HG03135 (cell line): Measurements from ENCODE around the gene CDH4.

ENCODE experiments used
- ATAC-seq: cut with Tn5 transposase; IDR thresholded peaks from one replicate; pipeline ENCODE4 v1.9.1; 2021; ENCODE audit warnings: mild to moderate bottlenecking, moderate library complexity; ENCODE audit not compliant: unreplicated experiment

CDH4 gene

GRCh38 chr20:61636531-61637116 is 384.6 kb downstream of the CDH4 start:
- no peak for ATAC-seq

- no peak for ATAC-seq
Observed at GRCh38 chr20:61638802-61639585, 386.9 kb downstream of the CDH4 start.

GRCh38 chr20:61640131-61640870 is 388.2 kb downstream of the CDH4 start:
- no peak for ATAC-seq

DNA sequence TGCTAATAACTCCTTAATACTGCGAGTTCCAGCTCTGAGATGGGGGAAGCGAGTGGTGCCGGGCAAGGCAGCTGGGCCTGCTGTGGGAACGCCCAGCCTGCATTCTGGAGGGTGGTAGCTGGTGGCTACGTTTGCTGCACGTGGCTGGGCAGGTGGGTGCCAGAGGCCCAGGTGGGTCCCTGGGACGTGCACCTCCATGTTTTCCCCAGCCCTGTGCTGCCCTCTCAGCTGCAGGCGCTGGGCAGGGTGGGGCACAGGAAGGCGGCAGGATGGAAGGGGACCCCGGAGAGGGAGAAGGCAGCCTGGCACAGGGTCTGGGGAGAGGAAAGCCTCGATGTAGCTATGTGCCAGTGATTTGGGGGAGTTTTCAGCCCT is 388.8 kb downstream of the CDH4 start:
- ATAC-seq = no peak

DNA sequence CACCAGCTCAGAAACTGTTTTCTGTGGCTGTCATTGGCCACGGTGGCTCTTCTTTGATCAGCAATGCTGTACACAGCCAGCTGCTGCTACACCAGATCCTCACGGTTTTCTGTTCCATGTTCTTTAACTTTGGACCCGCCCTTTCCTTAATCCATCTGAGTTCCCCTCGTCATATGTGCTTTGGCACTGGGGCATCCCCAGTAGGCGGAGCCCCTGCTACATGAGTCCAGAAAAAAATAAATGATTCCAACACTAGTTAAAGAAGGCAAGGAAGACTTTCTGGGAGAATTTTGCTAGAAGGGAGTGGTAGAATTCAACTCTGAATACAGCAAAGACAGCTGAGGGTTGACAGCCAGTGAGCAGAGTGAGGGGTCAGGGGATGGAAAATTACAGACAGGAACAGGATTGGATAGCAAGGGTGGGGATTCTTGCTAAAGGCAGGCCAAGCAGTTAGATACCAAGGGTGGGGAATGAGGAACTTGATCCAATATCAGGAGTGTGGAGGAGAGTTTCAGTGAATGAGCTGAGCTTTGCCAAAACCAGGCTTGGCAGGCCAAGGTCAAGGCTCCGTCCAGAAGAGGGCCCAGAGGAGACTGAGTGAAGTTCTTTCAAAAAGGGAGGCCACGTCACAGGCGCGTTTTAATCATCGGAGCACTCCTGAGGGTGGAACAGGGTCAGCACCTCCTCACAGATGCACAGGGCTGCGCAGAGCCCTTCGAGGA is 391.8 kb downstream of the CDH4 start:
- no peak for ATAC-seq

DNA sequence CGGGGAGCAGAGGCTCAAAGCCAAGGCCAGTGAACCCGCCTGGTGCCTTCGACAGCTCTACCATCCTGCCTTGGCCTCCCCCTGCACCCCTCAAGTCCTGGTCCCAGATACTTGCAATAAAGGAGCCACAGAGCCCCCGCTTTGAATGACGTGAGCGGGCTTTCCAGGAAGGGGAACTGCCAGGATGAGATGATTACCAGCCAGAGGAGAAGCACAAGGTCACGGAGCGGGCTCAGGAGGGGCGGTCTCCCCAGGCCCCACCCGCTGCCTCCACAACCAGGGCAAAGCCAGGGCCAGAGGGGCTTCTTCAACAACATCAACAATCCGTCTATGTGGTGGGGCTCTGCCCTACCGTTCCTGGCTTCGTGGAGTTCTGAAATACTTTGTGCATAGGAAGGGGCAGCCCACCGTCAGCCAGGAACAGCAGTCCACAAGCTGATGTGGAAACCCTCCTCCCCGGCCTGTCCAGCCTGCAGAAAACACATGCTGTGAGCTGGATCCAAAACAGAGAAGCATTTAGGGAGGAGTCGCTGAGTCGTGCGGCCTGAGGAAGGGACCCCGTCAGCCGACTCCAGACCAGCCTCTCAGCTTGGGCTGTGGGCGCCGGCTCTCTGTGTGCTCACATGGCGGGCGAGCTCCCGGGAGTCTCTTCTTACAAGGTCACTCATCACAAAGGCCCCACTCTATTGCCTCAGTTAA is 392.5 kb downstream of the CDH4 start:
- ATAC-seq = no peak

GRCh38 chr20:61645732-61646131 is 393.7 kb downstream of the CDH4 start:
- ATAC-seq = no peak

DNA sequence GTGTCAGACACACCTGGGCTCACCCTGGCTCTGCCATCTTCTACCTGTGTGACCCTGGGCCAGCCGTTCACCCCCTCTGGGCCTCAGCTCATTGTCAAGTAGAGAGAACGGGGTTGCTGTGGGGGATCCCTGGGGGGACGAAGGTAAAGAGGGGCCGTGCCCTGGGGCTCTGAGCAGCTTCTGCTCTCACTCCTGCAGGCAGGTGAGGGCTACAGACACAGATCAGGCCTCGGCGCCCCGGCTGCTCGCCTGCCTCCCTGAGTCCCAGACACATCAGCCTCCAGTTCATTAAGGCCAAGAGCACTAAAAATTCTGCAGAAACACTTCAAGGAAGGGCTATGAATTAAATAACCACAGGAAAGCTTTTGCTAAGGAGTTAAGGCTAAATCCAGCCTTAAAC is 394.4 kb downstream of the CDH4 start:
- ATAC-seq = no peak

DNA sequence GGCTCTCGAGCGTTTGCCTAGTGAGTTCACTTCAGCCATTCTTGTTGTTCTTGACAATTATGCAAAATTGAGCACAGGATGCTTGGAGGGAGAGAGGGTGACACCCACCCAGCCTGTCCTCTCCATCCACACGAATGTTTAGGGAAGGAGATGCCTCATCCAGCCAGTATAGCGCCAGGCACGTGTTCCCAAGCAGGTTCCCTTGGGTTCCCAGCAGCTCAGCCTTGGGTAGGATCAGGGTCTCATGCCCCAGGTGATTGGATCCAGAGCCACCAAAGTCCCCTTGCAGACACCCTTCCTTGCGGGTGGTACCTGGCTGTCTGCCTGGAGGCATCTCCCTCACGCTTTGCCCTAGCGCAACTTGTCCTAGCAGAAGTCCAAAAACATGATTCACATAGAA is 394.9 kb downstream of the CDH4 start:
- ATAC-seq = no peak

- ATAC-seq = no peak
Observed at GRCh38 chr20:61647702-61648101, 395.6 kb downstream of the CDH4 start.

DNA sequence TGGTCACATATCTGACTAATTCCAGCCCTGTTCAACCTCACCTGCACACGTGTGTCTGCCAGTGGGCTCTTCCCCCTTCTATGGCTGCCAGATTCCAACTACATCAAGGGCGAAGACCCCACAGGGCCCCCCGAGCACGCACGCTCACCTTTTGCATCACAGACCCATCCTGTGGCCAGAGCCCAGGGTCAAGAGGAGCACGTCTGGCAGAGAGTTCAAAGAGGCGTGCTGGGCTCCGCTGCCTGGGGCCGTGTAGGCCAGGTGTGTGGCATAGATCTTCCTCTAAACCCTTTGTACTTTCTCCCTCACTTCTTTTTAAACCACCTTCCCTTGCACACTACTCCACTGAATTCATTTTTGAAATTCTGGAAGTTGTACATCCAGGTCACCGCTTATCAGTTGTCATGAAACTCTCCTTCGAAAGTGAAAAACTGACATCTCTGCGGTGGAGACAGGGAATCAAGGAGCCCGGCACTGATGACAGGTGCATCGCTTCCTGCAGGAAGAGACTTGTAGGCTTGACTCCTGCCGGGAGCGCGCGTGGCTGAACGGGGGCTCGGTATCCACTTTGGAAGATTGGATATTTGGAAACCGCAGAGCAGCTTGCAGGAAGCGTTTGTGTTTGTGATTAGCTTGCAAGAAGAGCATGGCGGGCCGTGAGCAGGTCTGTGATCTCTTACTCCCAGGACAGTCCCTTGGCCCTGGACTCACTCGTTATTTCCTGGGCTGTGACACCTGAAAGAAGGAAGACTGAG is 397.2 kb downstream of the CDH4 start:
- ATAC-seq = no peak

DNA sequence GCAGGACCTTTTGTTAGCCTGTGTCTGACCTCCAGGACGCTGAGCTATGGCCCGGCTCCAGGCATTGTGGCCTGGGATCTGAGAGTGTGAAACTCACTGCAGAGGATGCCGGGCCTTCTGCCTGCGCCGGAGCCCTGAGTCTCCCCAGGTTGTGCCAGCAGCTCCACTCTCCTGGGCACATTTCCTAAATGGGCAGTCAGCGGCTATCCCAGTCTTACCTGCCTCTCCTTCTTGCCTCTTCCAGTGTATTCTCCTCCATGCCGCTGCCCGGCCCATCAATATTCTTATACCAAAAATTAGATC is 397.8 kb downstream of the CDH4 start:
- ATAC-seq = no peak

- ATAC-seq = no peak
Observed at GRCh38 chr20:61650912-61651733, 399.1 kb downstream of the CDH4 start.

- ATAC-seq = no peak
Observed at GRCh38 chr20:61652146-61652545, 400.1 kb downstream of the CDH4 start.

DNA sequence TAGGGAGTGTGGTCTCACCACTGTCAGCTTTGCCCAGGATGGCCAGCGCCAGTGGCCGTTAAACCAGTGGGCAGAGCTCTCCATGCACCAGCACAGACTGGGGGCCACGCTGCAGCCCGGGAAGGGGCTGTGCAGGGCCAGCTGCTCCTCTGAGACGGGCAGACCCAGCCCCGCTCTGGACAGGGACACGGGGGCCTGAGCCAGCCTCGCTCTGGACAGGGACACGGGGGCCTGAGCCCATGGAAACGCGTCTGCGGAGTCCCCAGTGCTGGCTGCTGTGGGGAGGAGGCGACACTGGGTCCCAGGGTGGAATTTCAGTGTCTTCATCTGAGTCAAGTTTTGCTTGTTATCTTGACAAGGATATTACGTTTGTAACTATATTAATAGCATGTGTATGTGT is 402.7 kb downstream of the CDH4 start:
- ATAC-seq = no peak

- no peak for ATAC-seq
Observed at GRCh38 chr20:61655591-61655990, 403.5 kb downstream of the CDH4 start.

DNA sequence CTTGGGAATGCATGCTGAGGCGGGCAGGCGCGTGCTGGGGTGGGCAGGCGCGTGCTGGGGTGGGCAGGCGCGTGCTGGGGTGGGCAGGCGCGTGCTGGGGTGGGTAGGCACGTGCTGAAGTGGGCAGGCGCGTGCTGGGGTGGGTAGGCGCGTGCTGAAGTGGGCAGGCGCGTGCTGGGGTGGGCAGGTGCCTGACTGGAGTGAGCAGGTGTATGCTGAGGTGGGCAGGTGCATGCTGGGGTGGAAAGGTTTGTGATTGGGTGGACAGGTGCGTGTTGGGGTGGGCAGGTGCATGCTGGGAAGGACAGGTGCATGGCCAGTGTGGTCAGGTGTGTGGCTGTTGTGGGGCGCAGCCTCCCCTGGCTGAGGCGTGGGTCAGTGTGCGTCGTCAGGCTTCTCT is 404.1 kb downstream of the CDH4 start:
- ATAC-seq = no peak

- ATAC-seq = no peak
Observed at GRCh38 chr20:61657721-61658377, 405.8 kb downstream of the CDH4 start.

DNA sequence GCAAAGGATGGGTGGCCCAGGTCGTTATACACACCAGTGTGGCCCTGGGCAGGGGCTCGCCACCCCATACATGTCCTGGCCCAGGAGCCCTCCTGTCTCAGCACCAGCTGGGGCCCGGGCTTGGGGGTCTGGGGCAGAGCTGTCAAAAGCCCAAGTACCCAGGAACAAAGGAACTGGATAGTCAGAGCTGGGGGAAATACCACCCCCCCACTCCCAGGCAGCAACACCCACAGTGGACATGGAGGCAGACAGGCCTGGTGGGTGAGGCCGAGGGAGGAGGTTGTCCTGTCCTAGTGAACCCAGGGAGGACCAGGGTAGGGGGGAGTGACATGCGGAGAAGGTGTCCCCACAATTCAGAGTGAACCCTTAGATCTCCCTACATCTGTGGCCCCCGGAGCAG is 406.5 kb downstream of the CDH4 start:
- ATAC-seq = no peak
